Ramos (cell line): ENCODE results near the gene SYNPO2.
"Not testable (repeated sequence)": the region's sequence is repeated elsewhere in the genome, so short reads cannot be mapped to it uniquely, and the experiment has no call there.

Source experiments
- in situ Hi-C: fragments of 300-500 bp; cut with MboI; formaldehyde crosslinking; loops from one replicate; pipeline ENCODE4 v1.14.3; 2022; ENCODE audit warnings: low sequenced_read_pairs; ENCODE audit not compliant: unreplicated experiment

Gene SYNPO2

GRCh38 chr4:118993333-118993732 lies 104.7 kb downstream of the SYNPO2 start:
- in situ Hi-C loops, result no loop called here

DNA sequence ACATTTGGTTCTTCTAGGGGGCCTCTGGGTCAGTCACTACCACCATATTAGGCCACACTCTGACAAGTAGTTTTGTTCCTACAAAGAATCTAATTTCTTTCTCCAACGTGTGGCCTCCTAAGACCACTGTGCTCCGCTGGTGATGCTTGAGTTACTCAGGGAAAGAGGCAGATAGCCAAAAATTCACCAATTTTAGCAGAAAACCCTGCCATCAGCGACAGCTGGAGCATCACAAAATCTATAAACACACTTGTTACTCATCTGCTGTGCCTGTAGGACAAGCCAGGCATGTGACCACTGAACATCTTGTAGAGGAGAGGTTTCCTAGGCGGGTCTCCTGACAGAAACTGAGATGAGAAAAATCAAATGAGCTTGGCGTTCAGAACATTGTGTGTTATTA lies 105.4 kb downstream of the SYNPO2 start:
- in situ Hi-C loops, result no loop called here

DNA sequence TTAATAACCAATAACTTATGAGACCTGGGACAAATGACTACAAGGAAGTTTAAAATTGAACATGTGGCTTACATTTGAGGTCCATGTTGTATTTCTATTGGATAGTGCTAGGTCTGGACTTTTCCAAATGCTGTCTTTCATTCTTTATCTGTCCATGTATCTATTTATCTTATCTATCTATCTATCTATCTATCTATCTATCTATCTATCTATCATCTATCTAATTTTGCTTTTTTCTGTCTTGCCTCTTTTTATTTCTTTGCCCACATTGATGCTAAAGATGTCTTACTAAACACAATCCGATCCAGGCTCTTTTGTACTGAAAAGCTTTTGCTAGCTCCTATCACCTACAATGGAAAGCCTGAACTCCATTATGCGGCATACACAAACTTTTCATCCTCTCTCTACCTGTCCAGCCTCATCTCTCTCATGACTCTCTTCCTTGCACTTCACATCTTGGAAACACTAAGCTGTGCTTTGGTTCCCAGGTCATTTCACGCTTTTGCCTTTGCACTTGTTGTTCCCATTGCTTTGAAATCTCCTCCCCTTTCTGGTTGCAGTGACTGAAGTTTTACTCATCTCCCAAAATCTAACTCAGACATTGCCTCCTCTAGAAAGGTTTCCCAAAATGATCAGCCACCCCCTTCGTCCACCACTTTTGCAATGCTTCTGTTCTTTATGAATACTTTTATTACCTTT lies 107.2 kb downstream of the SYNPO2 start:
- in situ Hi-C loops, result no loop called here

GRCh38 chr4:118997601-118998000 lies 108.9 kb downstream of the SYNPO2 start:
- in situ Hi-C loops, result no loop called here

- in situ Hi-C loops, result no loop called here
Measured at GRCh38 chr4:118999919-119000318, 111.3 kb downstream of the SYNPO2 start.

DNA sequence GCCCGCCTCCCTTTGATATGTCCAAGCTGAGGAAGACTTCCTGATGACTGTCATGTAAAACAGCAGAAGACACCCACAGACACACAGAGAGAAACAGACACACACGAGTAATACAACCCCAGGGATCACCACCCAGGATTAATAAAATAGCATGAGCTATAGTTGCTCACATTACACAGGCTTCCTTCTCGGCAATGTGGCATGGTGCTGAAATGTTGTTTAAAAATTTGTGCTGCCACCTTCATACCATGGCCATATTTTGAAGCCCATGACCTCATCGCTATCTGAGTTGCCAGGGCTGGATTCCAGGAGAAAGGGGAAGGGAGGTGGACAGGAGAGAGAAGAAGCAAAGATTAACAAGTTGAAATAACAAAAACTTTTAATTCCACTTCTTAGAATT lies 111.7 kb downstream of the SYNPO2 start:
- in situ Hi-C loops, result no loop called here

GRCh38 chr4:119002476-119002875 lies 113.8 kb downstream of the SYNPO2 start:
- in situ Hi-C loops, result no loop called here

GRCh38 chr4:119003001-119003400 lies 114.3 kb downstream of the SYNPO2 start:
- in situ Hi-C loops, result not testable (repeated sequence)

GRCh38 chr4:119005928-119006460 lies 117.3 kb downstream of the SYNPO2 start:
- in situ Hi-C loops, result no loop called here

DNA sequence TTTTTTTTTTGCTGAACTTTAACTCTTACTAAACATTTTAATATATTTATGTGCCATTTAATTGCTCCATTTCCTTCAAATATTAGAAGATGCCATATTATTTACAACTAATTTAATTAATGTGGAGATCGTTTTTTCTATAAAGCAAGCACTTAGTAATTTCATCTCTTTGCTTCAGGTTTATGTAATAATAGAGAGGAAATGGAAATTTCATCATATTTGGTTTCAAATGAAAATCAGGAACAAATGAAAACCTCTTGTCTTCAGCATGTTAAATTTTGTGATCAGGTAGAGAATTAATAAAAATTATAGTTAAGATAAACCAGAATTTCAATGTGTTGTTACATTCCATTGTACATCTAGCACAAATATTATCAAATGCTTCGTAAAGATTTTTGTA lies 120.1 kb downstream of the SYNPO2 start:
- in situ Hi-C loops, result no loop called here

- in situ Hi-C loops, result not testable (repeated sequence)
Measured at GRCh38 chr4:119010221-119010620, 121.6 kb downstream of the SYNPO2 start.

DNA sequence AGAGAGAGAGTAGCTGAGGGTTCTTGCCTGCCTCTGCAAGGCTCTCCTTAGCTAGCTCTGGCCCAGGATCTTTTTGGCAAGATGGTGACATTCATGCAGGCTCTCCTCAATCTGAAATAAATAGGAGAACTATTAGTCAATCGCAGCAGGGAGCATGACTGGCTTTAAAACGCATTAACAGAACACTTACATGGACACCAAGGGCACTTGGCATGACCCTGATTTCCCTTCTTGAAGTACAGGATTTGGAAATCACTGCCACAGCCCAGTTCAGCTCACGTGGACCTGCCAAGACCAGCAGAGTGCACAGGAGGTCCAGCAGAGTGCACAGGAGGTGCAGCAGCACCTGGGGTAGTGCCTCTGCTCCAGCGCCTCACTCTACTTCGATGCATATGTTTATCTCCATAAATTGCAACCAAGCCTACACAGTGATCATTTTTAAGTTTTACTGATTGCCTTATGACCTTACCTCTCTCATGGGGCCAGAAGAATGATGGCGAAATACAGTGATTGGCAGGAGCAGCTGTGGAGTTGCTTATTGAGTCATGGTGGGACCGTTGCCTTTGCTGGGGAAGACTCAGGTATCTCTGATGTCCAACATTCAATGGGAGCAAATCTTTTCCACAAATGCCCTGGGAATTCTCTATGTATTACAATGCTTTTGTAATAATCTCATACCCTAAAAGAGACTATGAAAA lies 122.4 kb downstream of the SYNPO2 start:
- in situ Hi-C loops, result no loop called here

DNA sequence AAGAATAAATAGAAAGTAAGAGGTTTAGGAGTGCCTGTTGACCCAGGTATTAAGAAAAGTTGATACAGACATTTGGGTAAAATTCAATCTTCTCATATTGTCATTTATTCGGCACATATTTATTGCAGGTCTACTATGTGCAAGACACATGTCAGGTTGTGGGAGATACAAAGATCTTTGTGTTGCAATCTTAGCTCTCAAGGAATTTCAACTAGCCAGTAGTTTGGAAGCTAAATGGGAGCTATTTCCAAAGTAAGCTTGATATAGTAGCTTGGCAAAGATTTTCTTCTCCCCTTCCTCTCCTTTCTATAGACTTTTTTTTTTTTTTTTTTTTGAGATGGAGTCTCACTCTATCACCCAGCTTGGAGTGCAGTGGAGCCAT lies 122.9 kb downstream of the SYNPO2 start:
- in situ Hi-C loops, result no loop called here

DNA sequence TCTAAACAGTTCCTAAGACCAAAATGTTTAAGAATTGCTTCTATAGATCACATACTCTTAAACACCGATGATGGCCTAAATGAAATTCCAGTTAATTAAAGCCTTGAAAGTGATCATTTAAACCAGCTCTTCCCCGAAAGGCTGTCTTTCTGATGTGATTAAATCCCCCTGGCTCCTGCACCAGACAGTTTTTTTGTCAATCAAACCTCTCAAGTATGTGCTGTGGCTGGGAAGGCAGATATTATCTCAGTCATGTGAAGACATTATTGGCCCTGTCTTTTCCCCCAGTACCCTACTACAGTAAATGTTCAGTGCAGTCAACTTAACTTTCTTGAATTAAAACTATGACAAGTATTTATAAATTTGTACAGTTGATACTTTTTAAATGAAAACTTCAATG lies 126.0 kb downstream of the SYNPO2 start:
- in situ Hi-C loops, result no loop called here

DNA sequence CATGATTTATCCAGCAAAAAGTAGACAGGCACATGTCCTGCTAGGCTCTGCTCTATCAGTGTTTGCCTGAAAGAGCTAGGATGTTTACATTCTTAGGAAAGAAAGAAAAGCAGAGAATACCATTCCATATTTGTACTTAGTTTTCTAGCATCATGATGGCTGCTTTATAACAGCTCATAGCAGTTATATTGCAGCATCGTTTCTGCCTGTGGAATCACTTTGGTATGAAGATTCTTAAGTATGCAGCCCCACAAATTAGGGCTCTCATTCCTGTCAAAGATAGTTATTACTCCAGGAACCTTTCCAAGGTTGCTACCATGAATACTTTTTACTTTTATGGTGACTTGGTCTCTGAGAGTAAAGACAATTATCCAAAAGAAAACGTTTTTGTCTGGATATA lies 128.0 kb downstream of the SYNPO2 start:
- in situ Hi-C loops, result no loop called here

DNA sequence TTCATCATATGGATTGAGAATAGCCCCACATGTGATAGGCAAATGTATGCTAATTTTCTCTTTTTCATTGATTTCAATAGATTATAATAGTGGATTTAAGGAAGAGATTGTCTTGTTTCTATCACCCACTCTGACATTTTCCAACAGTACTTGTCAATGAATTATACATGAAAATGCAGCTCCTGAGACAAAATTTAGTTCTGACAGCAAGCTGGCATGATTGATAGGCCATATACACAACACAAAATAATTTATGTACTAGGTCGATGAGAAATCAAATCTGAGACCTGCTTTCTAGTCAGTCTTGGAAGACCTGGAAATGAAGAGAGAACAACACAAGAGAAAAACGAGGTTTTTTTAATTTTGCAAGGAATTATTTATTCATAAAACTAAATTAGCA lies 129.0 kb downstream of the SYNPO2 start:
- in situ Hi-C loops, result no loop called here

GRCh38 chr4:119020158-119020557 lies 131.5 kb downstream of the SYNPO2 start:
- in situ Hi-C loops, result no loop called here

- in situ Hi-C loops, result not testable (repeated sequence)
Measured at GRCh38 chr4:119022520-119022919, 133.9 kb downstream of the SYNPO2 start.

GRCh38 chr4:119024102-119024501 lies 135.4 kb downstream of the SYNPO2 start:
- in situ Hi-C loops, result no loop called here

GRCh38 chr4:119025420-119025819 lies 136.8 kb downstream of the SYNPO2 start:
- in situ Hi-C loops, result no loop called here

DNA sequence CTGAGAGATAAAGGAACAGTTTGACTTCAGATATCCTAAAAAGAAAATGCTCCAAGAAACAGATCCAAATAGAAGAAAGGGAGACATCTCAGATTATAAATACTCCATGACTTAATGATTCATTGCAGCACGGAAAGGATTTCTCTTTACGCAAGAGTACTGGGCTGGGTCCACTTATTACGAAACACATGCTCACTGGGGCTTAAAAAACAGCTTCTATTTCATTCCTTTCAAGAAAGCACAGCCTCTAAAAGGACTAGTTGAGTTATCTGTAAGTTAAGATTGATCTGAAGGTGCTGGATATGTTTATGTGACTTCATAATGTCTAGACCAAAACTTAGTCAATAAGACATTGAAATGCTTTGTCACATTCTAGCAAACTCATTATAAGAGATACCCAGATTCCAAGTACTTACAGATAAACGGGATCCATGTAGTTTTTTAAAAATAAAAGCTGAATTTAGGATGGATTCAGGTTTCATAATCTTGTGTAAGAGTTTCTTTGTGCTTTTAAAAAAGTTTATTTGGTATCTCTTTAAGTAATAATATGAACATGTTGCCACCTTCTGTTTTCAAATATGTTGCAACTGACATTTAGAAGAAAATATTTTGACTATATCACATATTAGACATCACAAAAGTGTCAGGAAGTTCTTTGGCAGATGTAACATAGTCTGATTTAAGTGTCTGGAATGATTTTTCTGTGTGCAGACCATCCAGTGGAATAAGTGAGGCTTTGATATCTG lies 137.4 kb downstream of the SYNPO2 start:
- in situ Hi-C loops, result no loop called here
